Measurements from ENCODE around the gene ITPR3. TPM values are rescaled to one million over a fixed set of nuclear protein-coding genes. Genes with fewer than 3 reads are reported as not detected.

The ITPR3 gene
- total RNA-seq, 4 donors from 2014 or later, result 105 to 262 (median 124) TPM

DNA sequence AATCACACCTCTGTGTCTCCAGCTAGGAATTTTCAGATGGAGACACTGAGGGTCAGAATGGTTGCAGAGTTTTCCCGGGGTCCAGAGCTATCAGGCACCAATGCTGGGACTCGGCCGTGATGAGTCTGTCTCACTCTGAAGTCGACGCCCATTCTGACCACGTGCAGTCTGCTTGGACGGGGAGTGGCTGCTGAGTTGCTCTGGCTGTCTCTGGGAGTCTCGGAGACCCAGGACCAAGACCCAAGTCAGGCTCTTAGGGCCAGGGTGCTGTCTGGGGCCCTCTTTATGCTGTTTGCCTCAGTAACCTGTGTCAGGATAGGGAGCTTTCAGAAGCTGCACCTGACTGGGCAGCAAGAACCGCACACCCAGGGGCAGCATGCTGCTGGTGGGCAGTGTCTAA is 121.0 kb downstream of the ITPR3 start:
- no peak for DNase-seq
- H3K9me3 ChIP-seq, result no peaks in the 10 kb centered on the region
- intact Hi-C loops (cut with DNase I; ENCODE audit: low total_unique reads) (loop anchor here (10.0 kb wide), 1 partner anchor 413 kb away; no protein-coding TSS in a partner anchor), in situ Hi-C loops (cut with MboI; ENCODE audit: low pct_ligation_motif_present in 1 of 4, low pct_unique_long_range_greater_than_20kb in 1 of 4, low sequenced_read_pairs in 3 of 4) (no loop called here)
- peaks cover 20 to 40% (median 21%) of the 10 kb centered on the region in 4 donors for H3K4me1 ChIP-seq
- H3K4me3 ChIP-seq, result no peak overlapping the region
- WGBS, 2 donors (ENCODE audit: low coverage in 1 of 2), result 44% methylated on average over 9 of the region's 9 CpGs; no CpG with 5 or more reads in 1 of the 2 donors
- H3K36me3 ChIP-seq, result no peaks in the 10 kb centered on the region
- H3K27me3 ChIP-seq, result no peaks in the 10 kb centered on the region
- H3K27ac ChIP-seq, result no peak overlapping the region
- TF ChIP-seq POLR2A (IDR thresholded peaks at IDR 0.05) (no peak), POLR2AphosphoS5 (IDR thresholded peaks at IDR 0.05) (no peak), EP300 (IDR thresholded peaks at IDR 0.05; ENCODE audit: low read depth) (no peak)
- TF ChIP-seq, protein P1, sequence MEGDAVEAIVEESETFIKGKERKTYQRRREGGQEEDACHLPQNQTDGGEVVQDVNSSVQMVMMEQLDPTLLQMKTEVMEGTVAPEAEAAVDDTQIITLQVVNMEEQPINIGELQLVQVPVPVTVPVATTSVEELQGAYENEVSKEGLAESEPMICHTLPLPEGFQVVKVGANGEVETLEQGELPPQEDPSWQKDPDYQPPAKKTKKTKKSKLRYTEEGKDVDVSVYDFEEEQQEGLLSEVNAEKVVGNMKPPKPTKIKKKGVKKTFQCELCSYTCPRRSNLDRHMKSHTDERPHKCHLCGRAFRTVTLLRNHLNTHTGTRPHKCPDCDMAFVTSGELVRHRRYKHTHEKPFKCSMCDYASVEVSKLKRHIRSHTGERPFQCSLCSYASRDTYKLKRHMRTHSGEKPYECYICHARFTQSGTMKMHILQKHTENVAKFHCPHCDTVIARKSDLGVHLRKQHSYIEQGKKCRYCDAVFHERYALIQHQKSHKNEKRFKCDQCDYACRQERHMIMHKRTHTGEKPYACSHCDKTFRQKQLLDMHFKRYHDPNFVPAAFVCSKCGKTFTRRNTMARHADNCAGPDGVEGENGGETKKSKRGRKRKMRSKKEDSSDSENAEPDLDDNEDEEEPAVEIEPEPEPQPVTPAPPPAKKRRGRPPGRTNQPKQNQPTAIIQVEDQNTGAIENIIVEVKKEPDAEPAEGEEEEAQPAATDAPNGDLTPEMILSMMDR (IDR thresholded peaks at IDR 0.05), result no peak

- DNase-seq, result no peak
- in situ Hi-C loops (cut with MboI; ENCODE audit: low pct_ligation_motif_present in 1 of 4, low pct_unique_long_range_greater_than_20kb in 1 of 4, low sequenced_read_pairs in 3 of 4), result no loop called here
- intact Hi-C loops (cut with DNase I; ENCODE audit: low total_unique reads), result loop anchor here (10.0 kb wide), 1 partner anchor 412 kb away; no protein-coding TSS in a partner anchor
- H3K27ac ChIP-seq, result no peak overlapping the region
- WGBS, 2 donors (ENCODE audit: low coverage in 1 of 2), result 50 to 78% methylated on average over 2 to 7 of the region's 7 CpGs
- no peaks in the 10 kb centered on the region for H3K27me3 ChIP-seq
- H3K4me1 ChIP-seq, result peaks cover 20 to 40% (median 21%) of the 10 kb centered on the region in 4 donors
- TF ChIP-seq, protein P1 (IDR thresholded peaks at IDR 0.05), result no peak
- no peak for TF ChIP-seq POLR2AphosphoS5 (IDR thresholded peaks at IDR 0.05)
- no peak for TF ChIP-seq EP300 (IDR thresholded peaks at IDR 0.05; ENCODE audit: low read depth)
- TF ChIP-seq POLR2A (IDR thresholded peaks at IDR 0.05), result no peak
- no peak overlapping the region for H3K4me3 ChIP-seq
- no peaks in the 10 kb centered on the region for H3K9me3 ChIP-seq
- H3K36me3 ChIP-seq, result no peaks in the 10 kb centered on the region
These were observed 121.7 kb downstream of the ITPR3 start for GRCh38 chr6:33742837-33743236.

- no peaks in the 10 kb centered on the region for H3K36me3 ChIP-seq
- no peak for TF ChIP-seq POLR2A (IDR thresholded peaks at IDR 0.05)
- TF ChIP-seq, protein P1 (IDR thresholded peaks at IDR 0.05), result peak; percentile 86 to 98 (median 88)
- TF ChIP-seq POLR2AphosphoS5 (IDR thresholded peaks at IDR 0.05), result peak in 1 of 3 donors; percentile 57
- peaks cover 20 to 30% (median 21%) of the 10 kb centered on the region in 4 donors for H3K4me1 ChIP-seq
- WGBS, 2 donors (ENCODE audit: low coverage in 1 of 2), result 17 to 37% methylated on average over 3 to 11 of the region's 11 CpGs
- DNase-seq, result peak; percentile 85
- intact Hi-C loops (cut with DNase I; ENCODE audit: low total_unique reads) (loop anchor here (10.0 kb wide), 1 partner anchor 411 kb away; no protein-coding TSS in a partner anchor), in situ Hi-C loops (cut with MboI; ENCODE audit: low pct_ligation_motif_present in 1 of 4, low pct_unique_long_range_greater_than_20kb in 1 of 4, low sequenced_read_pairs in 3 of 4) (no loop called here)
- H3K27ac ChIP-seq, result peak overlapping the region; percentile 71 to 85 (median 81)
- H3K9me3 ChIP-seq, result no peaks in the 10 kb centered on the region
- H3K4me3 ChIP-seq, result peak overlapping the region in 1 of 4 donors; percentile 30
- H3K27me3 ChIP-seq, result no peaks in the 10 kb centered on the region
These were observed 123.1 kb downstream of the ITPR3 start for GRCh38 chr6:33744001-33744848.

GRCh38 chr6:33744895-33745546 is 123.9 kb downstream of the ITPR3 start:
- in situ Hi-C loops (cut with MboI; ENCODE audit: low pct_ligation_motif_present in 1 of 4, low pct_unique_long_range_greater_than_20kb in 1 of 4, low sequenced_read_pairs in 3 of 4), result no loop called here
- 35% methylated on average over 13 of the region's 13 CpGs; no CpG with 5 or more reads in 1 of the 2 donors for WGBS, 2 donors (ENCODE audit: low coverage in 1 of 2)
- peak; percentile 81 for DNase-seq
- Histone ChIP-seq H3K27ac (peak overlapping the region; percentile 71 to 85 (median 81)), H3K27me3 (no peaks in the 10 kb centered on the region), H3K36me3 (no peaks in the 10 kb centered on the region), H3K9me3 (no peaks in the 10 kb centered on the region), H3K4me1 (peaks cover 20 to 30% (median 21%) of the 10 kb centered on the region in 4 donors), H3K4me3 (peak overlapping the region in 1 of 4 donors; percentile 30)
- intact Hi-C loops (cut with DNase I; ENCODE audit: low total_unique reads), result loop anchor here (10.0 kb wide), 1 partner anchor 410 kb away; no protein-coding TSS in a partner anchor
- TF ChIP-seq, protein P1 (IDR thresholded peaks at IDR 0.05), result no peak
- no peak for TF ChIP-seq POLR2A (IDR thresholded peaks at IDR 0.05)
- TF ChIP-seq POLR2AphosphoS5 (IDR thresholded peaks at IDR 0.05), result peak in 2 of 3 donors; percentile 45 to 66
- peak; percentile 75 for TF ChIP-seq EP300 (IDR thresholded peaks at IDR 0.05; ENCODE audit: low read depth)

All from transverse colon (tissue), 4 donors.